ENCODE results near the gene PCDH1.

Gene PCDH1

DNA sequence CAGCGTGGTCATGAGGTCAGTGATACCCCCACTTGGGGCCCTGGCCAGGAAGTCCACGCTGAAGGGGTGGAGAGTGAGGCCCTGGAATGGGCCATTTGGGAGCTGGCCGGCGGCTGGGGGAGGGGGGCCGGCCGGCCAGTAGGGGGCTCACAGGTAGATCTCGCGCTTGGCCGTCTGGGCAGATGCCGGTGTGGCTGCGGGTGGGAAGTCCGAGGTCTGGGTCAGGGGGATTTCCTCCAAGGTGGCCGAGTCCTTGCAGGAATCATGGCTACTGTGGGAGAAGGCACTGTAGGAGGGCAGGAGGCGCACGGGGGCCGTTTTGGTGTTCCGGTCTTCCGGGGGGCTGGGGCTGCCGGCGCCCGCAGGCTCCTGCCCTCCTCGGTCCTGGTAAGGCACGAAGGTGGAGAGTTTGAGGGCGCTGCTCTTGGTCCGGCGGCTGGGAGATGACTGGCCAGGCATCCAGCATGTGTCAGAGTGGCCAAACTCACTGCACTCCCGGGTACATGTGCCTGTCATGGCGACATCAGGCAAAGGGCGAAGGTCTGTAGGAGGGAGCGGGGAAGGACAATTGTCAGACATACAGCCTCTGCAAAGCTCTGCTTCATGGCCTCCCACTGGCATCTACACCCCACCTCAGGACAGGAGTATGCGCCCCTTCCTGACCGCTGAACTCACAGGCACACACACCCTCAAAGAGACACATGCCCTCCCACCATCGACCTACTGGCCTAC lies 24.1 kb downstream of the PCDH1 start:
- DNase-seq (ENCODE audit: low read depth): no peak

DNA sequence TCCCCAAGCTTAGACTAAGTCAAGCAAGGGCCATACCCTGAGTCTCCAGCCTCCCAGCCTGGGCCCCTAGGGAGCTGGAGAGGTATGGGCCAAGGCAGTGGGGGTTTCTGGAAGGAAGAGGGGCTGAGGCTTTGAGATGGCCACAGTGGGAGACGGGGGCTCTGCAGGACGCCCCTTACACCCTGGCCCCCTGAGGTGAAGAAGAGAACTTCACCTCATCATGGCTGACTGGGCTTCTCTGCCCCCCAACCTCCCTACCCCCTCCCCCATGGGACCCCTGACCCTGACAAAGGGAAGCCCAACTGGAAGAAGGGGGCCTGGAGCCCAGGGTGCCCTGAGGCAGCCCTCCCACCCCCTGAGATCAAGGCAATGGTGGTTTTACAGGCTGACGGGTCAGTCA lies 25.8 kb downstream of the PCDH1 start:
- DNase-seq (ENCODE audit: low read depth): no peak

DNA sequence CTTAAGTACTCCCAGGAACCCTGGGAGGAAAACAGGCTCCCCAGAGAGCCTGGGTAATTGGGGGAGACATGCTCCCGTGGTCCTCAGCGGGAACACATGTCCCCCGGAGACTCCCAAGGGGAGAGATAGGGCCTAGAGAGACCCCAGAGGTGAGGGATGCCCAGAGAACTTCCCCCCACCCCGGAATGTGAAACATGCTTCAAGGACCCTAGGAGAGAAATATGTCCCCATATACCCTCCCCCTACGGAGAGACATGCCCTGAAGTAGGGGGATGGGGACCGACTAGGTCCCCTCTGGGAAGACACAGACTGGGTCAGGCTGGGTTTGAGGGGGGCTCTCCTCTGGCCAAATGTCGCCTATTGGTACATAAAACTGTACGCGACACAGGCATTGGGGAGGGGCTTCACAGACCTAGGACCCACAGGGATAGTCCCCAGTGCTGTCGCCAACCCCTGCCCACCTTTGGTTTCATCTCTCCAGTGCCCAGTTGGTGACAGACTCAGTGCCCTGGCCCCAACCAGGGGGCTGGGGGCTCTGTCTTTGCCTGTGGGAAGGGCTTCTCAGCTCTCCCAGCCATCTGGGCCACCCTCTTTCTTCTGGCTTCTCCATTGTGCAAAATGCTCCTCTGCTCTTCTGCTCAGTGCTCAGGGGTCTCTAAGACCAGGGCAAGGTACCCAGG lies 26.9 kb downstream of the PCDH1 start:
- DNase-seq (ENCODE audit: low read depth): no peak

DNA sequence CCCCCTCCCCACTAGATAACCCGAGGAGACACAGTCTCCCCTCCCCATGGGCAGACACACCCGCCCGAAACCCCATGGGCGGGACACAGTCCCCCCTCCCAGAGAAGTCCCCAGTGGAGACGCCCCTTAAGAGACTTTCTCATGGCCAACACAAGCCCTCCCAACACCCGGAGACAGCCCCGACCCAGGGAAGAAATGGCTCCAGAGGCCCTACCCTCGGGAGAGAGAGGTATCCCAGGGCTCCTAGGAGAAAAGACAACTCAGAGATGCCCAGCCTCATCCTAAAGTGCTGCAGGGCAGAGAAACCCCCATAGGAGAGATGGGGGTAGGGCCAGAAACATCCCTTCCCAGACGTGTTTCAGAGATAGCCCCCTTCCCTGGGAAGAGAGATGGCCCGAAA lies 27.4 kb downstream of the PCDH1 start:
- DNase-seq (ENCODE audit: low read depth): no peak

DNA sequence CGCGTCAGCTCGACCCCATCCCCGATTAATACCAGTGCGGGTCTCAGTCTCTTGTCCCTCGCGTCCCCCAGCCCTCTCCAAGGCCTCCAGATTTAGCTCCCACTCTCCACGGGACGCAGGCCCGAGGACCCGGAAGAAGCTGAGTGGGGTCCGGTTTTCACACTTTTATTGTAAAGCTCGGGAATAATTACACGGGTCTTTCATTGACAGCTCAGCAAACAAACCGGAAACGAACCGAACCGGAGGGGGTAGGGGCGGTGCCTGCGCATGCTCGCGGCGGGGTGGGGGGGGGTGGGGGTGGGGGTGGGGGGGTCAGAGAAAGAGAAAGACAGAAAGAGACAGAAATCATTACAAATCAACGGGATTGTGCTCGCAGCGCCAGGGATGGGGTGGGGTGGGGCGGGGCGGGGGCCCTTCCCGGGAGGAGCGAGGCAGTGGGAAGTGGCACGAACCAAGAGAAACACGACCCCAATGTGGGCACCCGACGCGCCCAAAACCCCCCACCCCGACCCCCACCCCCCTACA lies 27.9 kb downstream of the PCDH1 start:
- no peak for DNase-seq (ENCODE audit: low read depth)

DNA sequence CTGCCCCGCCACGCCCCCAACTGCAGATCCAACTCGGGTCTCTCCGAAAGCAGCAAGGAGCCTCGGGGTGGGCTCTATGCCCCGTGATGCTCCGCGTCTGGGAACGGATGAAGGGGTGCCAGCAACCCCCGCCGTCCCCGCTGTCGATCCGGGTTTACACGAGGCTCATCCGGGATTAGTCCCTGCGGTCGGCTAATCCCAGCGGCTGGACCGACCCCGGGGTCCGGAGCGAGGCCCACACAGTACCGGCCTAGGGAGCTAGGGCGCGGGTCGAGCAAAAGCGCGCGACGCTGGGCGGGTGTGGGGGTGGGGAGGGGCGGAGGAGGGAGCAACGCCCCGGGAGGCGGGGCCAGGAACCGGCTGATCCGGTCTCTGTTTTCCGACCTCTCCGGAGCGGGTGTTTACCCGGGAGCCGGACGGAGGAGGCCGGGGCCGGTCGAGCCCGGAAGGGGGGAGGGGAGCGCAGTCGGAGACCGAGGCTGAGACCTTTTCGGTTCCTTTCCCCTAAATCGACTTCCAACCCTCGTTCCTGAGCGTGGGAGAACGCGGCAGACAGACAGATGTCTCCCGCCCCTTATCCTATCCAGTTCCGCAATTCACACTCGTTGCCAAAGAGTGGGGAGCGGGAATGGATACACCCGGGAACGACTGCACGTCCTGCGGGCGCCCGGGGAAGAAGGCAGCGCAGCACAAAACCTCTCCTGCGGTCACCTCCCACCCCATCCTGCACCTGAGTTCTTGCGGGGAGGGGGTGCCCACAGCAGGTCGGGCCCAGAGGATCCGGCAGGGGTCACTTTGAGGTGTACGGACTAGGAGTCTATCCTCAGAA lies 28.6 kb downstream of the PCDH1 start:
- DNase-seq (ENCODE audit: low read depth): peak; percentile 33

DNA sequence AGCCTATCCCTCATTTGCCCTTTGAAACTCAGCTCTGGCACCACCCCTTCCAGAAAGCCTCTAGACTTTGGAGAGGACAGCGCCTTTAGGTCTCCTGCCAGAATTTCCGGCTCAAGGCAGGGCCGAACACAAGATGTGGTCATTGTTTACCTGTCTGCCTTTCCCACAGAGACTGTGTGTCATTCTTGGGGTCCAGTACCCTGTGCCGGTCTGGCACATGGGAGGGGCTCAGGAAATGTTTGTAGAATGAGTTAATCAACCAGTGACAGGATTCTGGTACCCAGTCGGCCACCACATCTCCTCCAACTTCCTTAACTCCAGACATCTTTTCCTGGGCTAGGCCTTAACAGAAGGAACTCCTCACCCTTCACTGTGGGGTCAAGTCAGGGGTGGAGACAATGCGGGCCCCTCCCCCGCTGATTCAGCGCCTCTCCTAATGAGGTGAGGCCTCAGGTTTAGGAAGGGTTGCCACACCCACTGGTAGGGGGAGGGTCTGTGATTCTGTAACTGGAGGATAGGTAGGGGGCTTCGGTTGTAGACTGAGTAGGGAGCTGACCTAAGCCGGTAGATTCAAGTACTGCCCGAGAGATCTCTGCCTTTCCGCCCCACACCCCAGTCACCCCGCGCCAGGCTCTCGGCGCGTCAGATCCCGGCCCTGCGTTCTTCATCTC lies 29.3 kb downstream of the PCDH1 start:
- no peak for DNase-seq (ENCODE audit: low read depth)

DNA sequence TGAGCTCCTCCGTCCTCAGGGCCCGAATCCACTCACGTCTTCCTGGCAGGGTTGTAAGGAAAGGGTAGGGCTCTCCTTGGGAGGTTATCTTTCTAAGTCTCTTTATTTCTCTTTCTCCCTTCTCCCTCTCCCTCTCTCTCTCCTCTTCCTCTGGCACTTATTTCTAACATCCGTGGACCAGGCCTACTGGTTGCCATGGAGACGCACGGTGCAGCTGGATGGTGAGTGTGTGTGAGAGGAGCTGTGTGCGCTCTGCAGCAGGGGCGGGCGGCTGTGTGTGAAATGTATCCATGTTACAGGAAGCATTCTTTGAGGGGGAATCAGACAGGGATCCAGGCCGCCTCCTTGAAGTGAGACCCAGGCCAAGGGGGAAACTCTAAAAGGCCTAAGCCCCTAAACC lies 32.2 kb downstream of the PCDH1 start:
- no peak for DNase-seq (ENCODE audit: low read depth)

DNA sequence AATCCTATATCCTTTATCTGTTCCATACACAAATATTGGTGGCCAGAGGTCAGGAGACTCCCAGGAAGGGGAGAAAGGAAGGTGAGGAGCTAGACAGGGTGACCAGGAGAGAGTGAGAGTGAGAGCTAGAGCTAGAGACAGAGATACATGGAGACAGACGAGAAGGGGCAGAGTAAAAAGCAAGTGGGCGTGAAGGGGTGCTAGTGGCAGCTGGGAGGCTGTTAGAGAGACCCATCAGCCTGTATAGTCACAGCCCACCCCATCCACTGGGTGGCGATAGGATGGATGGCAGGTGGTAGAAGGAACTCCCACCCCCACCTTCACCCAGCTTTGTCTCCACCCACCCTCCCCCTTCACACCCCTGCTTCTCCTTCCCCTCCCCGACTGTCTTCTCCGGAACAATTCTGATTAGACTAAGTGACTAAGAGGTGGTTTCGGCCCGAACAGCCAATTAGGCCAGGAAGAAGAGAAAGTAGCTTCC lies 32.8 kb downstream of the PCDH1 start:
- no peak for DNase-seq (ENCODE audit: low read depth)

DNA sequence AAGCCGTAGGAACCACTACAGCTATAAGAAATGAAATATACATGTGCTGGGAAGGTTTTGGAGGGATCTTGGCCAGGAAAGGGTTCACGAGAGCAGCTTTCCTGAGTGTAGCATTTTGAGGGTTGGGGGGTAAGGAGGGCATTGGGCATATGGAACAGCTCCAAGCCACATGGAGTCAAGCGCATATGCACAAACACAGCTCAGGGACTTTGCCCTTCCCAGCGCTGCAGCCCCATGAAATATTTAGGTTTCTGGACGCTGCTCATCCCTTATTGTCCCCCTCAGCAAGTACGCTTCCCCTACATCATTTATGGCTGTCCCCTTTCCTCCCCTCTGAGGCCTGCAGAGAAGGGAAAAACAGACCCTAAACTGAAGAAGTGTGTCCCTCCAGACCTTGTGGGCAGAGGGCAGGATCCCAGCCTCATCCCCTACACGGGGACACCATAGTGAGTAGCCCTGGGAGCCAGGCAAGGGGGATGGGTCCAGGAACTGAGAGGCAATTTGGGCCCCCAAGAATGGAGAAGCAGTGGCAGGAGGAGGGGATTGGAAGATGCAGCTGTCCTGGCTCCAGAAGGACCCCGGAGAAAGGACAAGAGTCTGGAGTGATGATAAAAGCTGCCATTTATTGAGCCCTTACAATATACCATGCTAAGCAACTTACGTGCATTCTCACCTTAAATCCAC lies 33.7 kb downstream of the PCDH1 start:
- DNase-seq (ENCODE audit: low read depth): no peak

DNA sequence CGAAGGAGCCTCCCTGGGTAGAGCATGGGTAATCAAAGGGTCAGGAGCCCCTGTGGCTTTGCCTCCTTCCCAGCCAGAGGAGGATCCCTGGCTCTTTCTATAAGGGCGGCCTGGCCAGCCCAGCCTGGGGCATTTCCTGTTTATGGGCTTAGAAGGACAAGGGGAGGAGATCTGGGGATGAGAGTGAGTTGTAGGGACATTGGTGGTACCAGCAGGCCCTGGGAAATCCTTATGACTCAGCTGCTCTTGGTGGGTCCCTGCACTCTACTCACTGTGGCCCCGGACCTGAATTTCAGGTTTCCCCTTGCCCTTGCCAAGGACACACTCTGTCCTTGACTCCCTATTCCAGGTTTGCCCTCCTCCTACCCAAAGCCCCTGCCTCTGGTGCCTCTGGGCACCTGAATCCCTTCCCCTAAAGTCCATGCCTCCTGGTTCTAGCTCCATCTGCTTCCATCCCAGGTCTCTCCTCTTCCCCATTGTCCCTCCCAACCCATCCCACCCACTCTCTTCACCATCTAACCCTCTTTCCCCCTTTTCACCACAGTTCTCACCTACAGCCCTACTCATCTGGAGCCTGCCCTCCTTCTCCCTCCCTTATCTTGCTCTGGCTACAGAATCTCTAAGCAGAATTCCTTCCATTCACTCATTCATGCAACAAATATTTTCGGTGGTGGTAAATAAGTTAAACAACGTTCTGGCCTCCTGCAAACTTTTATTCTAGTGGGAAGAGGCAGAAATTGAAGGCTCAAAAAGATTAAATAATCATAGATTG lies 34.9 kb downstream of the PCDH1 start:
- DNase-seq (ENCODE audit: low read depth): no peak

DNA sequence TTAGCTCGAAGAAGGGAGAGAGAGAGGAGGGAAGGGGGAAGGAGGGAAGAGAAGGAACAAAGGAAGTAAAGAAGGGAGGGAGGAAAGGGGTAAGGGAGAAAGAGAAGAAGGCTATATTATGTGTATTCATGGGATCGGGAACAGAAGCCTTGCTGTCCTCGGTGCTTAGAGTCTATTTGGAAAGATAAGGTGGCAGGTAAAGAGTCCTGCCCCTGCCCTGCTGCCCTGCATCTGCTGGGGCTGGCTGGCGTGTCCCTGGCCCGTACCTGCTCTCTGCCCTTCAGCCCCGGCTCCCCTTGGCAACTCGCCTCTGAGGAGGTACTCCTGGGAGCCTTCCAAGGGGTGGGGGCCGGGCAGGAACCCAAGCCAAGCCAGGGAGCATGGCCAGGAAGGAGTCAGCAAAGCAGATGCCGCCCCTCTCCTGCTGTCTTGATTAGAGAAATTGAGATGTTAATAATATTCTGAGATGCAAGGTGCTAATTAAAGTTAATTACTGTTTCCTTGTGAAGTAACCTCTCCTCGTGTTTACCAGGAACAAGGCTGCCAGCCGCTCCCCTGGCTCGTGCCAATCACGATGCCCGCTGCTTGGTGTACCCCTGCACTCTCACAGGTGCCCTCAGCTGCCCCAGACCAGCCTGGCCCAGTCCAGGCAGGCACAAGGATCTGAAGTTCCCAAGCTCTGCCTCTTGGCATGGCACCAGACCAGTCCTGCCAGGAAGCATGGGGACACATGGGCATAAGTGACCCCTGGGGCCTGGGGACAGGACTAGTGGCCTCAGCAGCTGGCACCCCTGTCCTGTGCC lies 36.6 kb downstream of the PCDH1 start:
- DNase-seq (ENCODE audit: low read depth): no peak

DNA sequence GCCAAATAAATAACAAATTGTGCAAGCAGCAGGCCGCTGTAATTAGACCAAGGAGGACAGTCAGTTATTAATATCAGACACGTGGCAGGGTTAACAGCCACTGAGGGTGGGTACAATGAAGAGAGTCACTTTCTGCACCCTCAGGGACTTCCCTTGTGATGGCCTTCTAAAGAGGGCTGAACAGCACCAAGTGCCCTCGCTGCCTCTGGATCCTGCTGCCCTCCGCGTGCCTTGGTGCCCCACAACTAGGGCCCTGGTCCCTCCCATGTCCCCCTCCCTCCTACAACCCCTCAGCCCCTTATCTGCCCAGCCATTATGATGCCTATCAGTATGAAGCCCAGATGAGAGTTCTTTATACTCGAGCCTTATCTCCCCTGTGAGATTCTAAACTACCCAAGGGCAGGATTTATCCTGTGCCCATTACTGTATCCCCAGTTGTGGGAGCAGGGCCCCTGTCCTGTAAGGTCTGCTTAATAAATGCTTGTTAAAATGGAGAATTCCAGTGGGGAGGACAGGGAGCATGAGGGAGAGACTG lies 37.3 kb downstream of the PCDH1 start:
- DNase-seq (ENCODE audit: low read depth): no peak

DNA sequence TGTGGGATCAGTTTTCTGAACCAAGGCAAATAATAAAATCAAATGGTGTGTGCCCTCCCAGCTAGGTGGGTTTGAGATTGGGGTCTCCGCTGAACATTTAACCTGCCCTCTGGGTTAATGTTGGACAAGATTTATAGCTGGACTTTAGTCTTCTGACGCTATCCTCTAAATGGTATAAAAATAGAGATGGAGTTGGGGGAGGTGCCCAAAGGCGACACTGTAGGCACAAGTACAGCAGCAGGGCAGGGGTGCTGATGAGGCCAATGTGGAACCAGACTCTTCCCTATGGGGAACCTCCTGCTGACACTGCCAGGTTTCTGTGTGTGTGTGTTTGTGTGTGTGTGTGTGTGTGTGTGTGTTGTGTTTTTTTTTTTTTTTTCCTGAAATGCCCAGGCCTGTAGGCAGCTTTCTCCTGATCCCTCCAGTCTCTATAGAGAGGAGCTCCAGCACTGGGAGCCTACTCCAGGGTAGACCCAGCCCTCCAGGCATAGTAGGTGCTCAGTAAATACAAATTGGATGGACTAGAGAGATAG lies 37.9 kb downstream of the PCDH1 start:
- DNase-seq (ENCODE audit: low read depth): no peak

DNA sequence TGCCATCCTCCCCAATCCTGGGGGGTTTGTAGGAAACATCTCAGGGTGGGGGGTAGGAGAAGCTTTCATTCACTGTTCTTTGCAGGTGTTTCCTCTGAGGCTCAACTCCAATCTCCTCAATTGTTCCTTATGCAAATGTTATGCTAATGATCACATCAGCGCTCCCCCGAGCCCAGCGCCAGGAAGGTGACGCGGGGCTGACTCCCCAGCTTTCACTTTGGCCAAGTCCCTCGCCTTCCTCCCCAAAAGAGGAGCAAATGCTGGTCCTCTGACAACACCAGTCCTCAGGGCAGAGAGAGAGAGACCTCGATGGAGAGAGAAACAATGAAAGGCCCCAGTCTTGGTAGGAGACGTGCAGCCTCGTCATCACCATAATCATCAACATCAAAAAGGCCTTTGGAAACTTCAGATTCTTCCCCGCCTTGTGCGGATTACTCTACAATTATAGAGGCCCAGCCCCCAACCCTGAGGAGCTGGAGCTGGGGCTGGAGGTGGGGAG lies 39.1 kb downstream of the PCDH1 start:
- DNase-seq (ENCODE audit: low read depth): no peak

DNA sequence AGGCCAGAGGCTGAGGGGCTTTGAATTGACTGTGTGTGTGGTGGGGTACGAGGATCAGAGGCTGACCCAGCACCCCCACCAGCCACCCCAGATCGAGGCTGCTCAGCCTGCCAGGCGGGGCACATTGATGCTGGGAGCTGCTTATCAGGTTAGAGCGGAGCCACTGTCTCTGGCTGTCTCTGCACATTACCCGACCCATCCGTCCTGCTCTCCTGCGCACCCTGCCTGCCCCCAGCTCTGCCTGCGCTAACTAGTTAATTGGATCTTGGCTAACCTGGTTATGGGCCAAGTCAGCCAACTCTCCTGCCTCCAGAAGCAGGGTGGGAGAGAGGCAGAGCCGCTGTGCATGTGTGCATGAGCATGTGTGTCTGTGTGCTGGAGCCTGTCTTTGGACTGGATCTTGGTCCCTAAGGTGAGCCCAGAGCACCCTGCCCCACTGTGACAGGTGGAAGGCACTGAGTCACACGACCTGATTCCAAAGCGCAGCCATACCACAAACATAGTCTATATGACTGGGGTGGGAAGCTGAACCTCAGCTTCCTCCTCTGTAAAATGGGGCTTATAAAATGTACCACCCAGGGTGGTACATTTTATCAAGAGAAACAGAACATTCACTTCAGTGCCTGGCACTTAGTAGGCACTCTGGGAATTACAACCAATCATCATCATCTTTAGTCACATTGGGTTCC lies 39.7 kb downstream of the PCDH1 start:
- no peak for DNase-seq (ENCODE audit: low read depth)

DNA sequence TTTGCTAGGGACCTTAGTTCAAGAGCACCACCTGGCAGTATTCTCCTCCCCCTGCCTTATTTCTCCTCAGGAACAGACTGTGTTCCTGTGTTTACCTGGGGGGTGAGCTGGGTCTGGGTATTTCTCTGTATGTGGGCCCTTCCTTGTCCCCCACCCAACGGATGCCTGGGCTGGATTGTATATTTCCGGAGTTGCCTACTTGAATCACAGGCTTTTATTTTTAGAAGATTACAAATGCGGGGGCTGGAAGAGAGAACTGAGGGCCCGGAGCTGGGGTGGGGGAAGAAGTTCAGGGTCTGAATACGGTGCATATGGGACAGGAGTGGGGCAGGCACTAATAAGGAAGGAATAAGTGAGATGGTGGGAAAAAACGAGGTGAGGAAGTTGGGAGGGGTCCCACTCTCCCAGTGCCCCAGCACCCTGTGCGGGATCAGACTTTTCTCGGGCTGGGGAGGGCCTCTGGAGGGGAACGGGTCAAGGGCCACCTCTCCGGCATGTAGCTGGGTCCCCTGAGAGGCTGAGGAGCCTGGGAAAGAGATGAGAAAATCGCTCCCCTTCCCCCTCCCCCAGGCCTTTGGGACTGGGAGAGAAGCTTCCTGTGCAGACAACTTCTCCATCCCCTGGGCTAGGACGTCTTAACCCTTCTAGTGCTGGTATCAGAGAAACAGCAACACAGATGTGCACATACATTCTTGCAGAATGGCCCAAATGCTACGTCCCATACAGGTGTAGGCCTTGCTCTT lies 42.1 kb downstream of the PCDH1 start:
- DNase-seq (ENCODE audit: low read depth): no peak

DNA sequence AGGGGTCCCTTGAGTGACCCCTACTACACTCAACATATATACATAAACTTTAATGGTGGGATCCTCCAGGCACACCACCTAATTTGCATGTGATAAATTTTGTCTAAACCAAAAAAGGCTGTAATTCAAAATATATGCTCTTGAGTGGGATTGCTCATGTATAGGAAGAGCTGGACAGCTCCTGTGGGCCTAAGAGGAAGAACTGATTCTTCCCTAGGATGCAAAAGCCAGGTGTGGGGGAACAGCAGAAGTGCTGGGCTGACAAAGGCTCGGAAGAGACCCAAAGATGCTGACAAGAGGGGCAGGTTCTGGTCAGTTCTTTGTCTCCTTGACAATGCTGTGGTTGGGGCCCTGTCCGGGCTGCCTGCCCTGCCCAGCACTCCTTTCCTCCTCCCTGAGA lies 43.9 kb downstream of the PCDH1 start:
- no peak for DNase-seq (ENCODE audit: low read depth)
